GM19324 (cell line): ENCODE data around the gene CDK12.

Experiments
- ATAC-seq: cut with Tn5 transposase; IDR thresholded peaks from one replicate; pipeline ENCODE4 v1.9.1; 2021; ENCODE audit warnings: mild to moderate bottlenecking, moderate library complexity; ENCODE audit not compliant: unreplicated experiment, low FRiP score

Gene CDK12

DNA sequence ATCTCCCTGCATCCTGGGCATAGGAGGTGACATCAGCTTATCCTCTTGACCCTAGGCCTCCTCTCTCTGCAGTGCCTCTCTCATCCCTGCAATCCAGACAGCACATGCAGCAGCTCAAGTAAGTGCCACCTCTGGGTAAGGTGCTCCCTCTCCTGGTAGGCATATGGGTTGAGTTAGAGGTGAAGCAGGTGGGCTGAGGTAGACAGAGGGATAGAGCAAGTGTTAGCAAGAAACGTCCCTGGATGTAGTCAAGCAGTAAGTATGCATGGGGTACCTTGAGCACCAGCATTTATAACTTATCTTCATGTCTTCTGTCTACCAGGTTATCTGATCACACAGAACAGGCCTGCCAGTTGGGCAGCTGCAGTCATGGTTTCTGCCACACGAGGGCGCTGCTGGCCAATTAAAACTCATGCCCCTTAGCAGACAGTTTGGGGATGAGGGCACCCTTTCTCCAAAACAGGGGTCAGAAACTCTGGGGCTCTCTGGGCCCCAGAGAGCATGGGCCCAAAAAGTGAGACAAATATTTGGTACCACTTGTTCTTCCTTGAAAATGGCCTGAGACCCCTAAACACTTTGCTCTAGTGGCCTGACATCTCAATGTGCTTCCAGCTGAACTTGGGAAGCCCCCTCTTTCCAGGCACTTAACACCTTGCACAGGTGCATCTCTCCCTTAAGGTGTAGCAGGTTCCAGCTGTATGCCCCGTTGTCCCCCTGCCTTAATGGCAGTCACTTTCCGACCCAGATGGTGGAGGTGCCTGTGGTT, 86.6 kb downstream of the CDK12 start:
- ATAC-seq: no peak

DNA sequence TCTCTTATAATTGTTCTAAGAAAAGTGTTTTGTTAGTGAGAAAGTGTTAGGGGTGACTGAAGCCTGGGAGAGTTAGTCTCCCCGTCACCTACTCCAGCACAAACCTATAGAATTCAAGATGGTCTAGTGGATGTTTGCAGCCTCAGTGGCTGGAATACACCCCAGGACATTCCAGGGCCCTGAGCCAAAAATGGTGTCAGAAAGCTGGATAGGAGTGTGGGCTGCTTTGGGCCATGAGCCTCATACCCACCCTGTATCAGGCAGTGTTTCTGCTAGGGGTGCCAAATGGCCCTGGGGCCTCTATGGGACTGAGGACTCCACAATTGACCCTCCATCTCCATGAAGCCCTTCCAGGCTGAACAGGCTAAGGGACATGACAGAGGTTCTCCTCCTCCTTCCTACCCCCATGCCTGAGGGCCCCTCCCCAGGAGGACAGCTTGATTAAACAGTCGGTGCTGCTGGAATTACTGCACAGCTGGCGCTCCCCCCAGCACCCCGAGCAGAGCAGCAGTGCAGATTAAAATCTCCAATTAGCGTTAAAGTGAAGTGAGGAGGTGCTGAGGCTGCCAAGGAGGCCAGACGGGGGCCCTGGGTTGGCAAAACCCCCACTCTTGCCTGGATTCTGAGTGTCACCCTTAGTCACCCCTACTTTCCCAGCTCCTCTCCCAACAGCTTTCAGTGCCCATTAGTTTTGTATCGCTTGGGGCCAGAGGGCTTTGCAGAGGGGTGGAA, 87.4 kb downstream of the CDK12 start:
- no peak for ATAC-seq

DNA sequence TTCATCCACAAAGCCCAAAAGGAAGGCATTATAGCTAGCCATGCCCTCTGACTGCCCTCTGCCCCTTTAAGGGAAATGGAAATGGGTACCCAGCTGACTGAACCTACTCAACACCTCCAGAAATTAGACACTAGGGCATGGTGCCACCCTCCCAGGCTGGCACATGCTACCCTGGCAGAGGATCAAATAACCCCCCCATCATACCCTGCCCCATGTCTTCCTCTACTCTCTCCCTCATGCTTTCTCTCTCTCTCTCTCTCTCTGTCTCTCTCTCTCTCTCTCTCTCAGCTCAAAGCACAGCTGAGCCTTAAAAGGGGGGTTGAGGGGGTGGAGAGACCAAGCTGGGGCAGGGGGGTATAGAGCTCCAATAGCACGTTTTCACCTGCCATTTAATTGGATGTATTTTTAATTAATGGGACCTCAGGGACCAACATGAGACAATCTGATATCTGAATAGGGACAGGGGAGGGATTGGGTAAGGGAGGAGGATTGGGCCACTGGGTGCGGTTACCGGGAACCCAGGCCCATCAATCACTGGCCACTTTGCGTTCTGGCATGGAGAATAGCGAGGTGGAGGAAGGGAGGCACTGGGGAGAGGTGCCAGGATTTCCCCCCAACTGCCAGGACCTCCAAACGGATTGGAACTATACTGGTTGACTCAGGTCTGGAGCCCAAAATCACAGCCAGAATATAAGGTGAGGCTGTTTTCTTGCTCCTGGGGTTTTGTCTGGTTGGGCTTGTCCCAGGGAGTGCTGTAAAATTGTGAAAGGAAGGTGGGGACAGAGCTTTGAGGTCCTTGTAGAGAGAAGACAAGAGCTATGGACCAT, 88.7 kb downstream of the CDK12 start:
- ATAC-seq: no peak

DNA sequence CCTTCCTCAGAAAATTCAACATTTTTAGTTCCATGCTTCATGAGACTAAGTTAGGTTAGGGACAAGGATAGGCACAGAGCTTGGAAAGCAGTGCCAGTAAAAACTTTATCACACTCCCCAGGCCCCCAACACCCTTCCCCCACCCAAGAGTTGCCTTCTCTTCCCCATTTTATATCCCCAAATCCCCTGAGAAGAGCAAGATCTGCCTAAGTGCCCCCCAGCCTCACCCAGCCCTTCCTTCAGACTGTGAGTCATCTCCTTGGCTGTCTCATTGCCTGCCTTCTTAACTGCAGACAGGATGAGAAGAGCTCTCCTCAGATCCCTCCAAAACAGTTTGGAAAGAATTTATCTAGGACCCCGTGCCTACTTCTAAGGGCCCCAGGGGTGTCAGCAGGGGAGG, 90.6 kb downstream of the CDK12 start:
- no peak for ATAC-seq

DNA sequence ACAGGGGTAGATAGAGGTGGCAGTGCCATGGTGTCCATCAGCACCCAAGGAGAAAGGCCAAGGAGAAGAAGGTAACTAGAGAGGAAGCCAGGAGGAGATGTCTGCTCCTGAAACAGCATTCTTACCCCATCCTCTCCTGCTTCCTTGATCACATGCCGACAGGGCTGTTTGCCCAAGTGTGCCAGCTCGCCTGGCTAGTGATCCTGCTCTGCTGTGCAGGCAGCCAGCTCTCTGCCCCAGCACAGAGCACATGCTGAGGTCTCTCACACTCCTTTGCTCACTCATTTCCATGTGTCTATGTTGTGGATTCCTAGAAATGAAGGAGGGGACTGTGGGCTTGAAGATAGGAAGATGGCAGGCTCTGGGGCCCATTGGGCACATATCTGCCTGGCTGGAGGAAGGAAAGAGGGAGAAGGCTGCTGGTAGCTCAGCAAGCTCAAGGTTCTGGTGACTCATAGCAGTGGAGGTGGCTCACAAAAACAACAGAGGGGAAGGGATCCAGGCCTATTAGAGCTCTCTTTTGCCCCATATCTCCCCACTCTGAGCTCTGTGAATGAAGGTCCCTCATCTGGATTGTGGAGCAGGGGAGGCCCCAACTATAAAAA, 92.2 kb downstream of the CDK12 start:
- ATAC-seq: no peak

DNA sequence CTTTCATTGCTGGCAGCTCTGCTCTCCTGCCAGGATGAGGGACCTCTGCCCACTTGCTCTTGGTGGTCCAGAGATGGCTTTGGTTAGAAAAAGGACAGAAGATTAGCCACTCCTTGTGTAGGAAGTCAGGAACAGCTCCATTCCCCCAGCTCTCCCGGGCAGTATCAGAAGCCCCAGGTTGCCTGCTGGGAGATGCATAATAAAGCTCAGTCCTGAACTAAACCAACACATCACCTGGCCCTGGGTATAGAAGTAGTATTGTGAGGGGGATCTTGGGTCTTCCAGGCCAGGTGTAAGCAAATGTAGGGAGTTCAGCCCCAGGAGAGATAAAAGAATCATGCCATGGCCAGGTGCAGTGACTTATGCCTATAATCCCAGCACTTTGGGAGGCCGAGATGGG, 94.1 kb downstream of the CDK12 start:
- no peak for ATAC-seq

DNA sequence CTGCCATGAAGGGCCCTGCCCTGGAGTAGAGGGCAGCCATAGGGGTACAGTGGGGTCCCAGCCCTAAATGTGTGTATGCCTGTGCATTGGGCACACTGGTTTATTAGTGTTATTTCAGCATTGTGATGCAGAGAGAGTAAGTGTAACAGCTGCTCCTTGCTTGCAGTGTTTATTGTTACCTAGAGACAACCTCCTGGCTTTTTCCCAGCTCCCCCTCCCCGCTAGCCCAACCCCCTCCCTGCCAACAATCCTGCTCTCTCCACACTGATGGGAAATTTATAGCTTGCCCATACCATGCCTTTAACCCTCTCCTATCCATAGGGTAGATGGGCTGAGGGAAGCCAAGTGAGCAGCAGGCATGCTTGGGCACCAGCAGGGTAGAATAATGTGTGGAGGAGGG, 95.1 kb downstream of the CDK12 start:
- no peak for ATAC-seq

DNA sequence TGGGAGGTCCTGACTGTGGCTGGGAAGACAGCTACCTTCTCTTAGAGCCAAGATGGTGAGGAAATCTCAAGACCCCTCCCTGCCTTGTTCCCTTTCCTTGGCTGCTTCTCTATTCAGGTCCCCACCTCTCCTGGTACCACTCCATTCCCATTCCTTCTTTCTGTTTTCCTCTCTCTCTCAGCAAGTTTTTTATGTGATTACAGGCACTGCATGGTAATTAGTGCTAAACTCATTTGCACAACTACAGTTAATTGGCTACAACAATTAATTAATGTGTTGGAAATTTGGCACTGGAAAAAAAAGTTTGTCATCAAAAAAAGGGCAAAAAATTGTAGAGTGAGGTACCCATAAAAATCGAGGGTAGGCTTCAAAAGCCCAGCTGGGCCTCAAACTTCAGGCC, 101.1 kb downstream of the CDK12 start:
- ATAC-seq: no peak

DNA sequence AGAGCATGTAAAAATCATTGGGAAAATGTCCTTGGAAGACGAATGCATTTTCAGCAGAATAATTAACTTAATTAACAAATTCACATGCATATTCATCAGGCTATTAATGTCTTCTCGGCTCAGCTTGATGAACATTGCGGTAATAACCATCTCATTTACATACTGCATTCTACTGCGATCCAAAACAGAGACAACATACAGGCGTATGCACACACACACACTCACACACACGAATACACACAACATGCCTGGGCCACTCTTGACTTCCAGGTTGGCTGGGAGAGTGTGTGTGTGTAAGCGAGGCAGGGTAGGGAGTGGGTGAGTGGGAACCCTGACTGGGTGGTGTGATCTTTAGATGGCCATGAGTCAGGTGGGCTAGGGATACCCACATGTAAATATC, 101.7 kb downstream of the CDK12 start:
- no peak for ATAC-seq

DNA sequence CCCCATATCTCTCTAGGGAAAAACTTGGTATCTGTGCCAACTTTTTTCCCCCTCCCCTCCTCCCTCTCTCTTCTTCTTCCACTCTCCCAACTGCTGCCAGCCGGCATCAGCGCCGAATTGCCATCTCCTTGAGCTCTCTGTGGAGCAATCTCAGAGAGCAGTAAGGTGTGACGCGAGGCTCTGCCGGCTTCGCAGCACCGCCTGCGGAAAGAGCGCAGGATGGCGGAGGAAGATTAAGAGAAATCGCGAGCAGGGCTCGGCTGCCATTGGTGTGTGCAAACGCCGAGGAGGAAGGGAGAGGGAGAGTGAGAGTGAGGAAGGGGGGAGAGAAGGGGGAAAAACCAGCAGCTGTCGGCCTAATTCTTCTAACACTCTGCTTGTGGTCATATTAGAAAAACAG, 102.2 kb downstream of the CDK12 start:
- no peak for ATAC-seq

DNA sequence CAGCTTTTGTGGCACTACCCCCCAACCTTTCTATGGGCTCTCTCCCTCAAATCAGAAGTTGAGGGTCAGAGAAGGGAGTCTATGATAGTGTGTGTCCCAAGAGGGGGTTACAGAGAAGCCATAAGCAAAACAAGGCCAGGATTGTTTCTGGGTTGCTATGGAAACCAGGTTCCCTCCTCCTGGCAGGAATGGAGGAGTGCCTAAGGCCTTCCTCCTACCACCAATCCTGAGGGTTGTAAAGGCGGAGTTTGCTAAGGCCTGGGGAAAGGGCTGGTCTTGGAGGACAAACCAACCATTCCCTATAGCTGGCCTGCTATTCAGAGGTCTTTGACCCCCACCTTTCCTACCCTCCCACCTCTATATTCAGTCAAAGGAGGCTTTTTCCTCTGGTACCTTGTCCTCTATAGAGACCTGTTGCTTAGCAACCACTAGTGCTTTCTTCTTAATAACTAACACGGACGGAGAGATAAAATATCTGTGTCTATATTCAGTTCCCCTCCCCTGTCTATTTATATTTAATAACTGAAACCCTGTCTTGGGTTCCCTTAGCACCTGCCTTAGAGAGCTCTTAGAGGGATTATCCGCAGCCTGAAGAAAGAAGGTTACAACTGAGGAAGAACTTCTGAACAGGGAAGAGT, 103.0 kb downstream of the CDK12 start:
- ATAC-seq: no peak

DNA sequence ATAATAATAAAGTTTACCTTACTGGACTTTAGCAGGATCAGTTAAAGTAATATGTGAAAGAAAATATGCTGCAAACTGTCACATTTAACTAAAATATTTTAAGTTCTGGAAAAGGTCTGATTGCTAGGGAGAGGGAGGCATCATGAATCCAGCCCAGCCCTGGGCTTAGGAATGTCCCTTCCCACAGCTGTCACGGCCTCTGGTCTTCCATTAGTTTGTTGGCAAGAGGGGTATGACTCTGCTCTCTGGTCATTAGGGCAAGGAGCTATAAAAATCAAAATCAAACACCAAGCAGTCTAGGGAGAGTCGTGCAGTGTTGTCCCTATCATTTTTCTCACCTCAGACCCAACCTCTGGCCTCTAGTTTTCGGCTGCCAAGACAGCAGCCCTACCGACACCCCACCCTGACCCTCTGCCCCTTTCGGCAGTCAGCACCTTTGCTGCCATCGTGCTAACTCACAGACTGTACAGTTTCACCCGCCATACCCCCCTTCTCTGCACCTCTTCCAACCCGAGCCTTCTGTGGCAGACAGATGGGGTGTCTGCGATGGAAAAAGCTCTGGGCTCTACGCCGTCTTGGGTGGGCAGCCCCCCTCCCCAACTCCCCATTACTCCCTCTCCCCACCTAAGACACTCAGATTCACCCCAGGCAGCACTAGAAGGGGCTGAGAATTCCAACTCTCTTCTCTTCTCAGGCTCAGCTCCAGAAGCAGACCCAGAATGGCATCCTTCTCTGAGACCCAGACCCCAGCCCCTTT, 105.0 kb downstream of the CDK12 start:
- no peak for ATAC-seq

DNA sequence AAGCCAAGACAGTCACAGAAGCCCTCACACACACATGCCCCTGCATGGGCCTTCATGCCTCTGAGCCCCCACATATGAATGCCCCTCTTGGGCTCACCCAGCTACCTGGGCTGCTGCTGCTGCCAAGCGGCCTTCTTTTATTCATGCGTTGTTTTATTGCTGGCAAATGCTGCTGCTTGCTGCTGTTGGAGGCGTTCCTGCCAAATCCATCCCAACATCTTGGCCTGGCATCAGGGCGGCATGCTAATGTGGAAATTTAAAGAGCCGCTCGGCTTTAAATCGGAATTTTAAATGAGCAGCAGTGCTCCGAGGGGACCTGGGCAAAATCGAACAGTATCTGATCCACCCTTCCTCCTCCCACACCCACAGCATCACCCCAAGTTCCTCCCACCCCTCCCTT, 107.4 kb downstream of the CDK12 start:
- no peak for ATAC-seq

DNA sequence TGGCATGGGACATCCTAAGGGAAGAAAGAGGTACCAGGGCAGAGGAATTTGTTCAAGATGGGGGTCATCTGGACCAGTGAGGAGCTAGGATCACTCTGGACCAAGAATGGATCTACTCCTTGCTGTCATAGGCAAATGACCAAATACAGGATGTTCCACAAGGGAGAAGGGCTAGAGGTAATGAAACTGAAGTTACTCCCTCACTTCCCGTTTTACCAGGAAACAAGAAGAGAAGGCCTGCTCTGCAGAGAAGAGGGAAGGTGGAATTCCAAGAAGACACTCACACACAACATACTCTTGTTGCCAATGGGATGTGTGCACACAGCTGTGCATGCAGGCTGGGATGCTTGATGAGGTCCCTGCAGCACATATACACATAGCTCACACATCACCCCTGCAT, 107.8 kb downstream of the CDK12 start:
- no peak for ATAC-seq

DNA sequence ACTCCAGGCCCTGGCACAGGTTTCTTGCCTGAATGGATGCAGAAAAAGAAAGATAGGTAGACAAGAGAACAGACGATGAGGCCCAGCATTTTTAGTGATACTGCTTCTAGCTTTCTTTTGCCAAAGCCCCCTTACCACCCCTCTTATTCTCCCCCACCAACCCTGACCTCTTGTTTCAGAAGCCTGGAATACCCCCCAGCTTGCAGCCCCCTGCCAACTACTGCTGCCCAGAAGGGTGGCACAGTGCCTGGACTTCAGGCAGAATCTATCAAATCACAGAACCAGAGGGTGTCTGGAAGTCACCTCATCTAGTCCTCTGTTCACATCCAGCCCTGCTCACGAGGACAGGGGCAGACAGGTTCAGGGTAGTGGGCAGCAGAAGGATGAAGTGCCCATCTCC, 110.8 kb downstream of the CDK12 start:
- ATAC-seq: no peak

DNA sequence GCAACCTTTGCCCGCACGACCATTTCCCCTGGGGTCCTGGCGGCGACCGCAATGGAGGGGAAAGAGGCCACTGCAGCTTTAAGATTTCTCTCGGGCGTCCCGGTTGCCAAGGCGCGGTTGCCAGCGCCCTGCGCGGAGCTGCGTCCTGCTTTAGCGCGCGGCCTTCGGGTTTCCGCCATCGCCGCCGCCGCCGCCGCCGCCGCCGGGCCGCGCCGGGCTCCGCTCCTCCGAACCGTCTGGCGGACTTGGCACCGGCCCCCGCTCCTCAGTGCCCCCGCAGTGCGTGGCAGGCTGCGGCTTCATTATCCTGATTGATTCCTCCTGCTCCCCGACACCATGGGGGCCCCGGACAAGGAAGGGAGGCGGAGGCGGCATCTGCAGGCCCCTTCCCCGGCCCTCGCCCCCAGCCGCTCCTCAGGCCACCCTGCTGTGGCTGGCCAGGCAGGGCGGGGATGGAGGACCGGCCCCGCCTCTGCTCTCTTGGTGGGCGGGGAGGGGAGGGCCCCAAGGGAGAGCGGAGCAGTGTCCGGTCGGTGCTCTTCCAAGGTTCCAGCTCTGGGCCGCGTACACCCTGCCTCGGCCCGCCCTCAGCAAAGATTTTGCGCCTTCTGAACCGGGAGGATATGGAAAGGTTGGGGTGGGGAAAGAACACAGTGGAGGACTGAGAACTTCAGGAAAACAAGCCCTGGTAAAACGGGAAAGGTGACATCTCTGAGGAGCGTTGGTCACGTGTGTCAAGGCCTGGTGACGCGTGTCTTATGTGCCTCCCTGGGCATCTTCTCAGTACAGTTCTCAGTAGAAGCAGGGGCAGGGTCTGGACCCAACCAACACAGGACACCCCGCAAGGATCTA, 112.4 kb downstream of the CDK12 start:
- no peak for ATAC-seq

DNA sequence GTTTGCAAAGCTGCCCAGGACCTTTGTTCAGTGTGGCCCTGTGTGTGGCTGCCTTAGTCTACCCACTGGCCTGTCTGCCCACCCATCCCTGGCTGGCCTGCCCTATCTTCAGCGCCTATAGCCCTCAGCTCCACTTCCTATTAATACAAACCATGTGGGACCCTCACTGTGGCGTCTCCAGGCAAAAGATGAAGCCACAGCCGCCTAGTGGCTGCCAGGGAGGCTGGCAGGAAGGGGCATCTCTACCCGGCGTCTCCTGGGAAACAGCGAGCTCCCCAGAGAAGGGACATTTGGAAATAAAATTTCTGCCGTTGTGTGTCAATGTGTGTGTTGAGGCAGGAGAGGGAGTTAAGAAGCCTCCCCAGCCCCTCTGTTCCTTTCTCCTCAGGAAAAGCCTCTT, 114.9 kb downstream of the CDK12 start:
- no peak for ATAC-seq

DNA sequence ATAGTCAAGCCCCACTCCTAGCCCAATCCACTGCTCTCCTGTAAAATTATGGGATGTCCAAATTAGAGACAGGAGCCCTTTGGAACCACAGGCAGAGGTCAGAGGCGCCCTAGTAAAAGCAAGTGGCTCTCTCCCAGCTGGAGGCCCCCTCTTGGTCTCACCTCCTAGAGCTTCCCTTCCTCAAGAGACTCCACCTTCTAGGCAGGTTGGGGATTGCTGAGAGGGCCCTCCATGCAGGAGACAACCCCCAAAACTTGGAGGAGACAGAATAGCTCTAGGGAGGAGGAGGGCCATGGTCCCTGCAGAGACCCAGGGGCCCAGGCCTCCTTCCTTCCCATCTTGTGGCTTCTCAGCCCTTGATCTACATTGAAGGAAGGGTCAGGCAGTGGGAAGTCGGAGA, 117.0 kb downstream of the CDK12 start:
- no peak for ATAC-seq
